ENCODE data around the gene GRK6.

The GRK6 gene

DNA sequence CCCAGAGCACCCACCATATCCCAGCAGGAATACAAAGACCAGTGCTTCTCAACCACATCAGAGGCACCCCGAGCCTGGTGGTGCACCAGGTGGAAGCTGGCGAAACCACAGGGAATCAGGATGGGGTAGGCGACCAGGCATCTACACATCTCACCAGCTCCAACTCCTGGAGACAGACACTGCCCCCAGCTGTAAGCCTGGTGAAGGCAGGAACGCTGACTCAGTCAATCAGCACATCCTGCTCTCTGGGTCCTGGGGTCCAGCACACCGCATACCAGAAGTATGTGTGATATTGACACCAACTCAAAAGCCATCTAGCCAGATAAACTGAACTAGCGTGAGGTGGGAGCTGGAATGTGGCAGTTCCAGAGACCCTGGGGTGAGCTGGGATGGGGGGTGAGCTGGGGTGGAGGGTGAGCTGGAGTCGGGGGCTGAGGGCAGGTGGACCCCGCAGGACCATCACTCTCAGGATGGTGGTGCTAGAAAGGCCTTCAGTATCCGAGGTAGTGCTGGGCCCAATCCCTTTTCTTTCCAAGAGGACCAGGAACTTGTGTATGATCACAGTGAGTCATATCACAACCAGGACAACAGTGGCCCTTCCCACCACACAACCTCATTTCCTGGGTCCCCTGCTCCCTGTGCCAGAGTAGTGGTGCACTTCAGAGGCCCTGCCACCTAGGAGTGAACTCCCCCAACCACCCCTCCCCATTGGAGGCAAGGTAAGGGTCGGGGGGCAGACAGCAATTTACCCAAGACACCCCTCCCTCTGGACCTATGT lies 44.5 kb downstream of the GRK6 start:
- no peak for DNase-seq (ENCODE audit: low read depth in 2 of 2)

GRCh38 chr5:177471610-177472356 lies 45.3 kb downstream of the GRK6 start:
- DNase-seq (ENCODE audit: low read depth in 2 of 2) = peak; percentile 50 to 56

DNA sequence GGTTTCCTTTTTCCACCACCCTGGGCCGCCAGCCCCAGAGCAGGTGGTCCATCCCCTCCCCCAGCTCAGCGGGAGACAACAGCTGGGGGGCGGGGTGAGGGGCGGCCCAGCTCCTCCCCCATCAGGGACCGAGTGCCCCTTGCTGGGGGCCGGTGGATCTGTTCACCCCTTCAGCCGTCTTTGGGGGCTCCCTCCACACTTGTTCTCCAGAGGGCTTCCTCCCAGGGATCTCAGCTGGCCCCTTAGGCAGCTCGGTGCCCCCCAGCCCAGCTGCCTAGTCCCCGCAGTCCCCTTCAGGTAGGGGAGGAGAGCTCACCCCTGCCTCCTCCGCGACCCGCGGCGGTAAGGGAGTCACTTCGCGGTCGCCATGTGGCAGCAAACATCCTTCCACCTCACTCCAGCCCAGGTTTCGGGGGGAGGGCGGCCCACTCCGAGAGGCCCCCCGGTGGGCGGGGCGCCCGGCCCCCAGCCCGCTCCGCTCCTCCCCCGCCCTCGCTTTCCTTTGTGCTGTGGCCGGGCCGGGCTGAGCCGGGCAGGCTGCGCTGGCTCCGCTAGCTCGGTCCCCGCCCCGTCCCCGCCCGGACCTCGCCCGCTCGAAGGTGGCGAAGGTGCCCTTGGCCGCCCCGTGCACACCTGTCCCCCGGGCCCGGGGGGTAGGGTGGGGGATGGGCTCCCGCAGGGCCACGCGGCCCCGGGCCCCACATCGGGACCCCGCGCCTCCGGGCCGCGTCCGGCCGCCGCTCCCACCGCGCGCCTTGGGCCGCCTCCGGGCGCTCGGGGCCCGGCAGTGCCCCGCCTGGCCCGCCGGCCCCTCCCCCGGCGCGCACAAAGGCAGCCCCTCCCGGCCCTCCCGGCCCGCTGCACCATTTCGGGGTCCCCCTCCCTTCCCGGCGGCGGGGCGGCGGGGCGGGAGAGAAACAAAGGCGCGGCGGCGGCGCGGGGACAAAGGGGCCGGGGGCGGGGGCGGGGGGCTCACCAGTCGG lies 46.3 kb downstream of the GRK6 start:
- peak; percentile 74 to 85 for DNase-seq (ENCODE audit: low read depth in 2 of 2)

- peak in 1 of 2 donors; percentile 41 for DNase-seq (ENCODE audit: low read depth in 2 of 2)
Observed at GRCh38 chr5:177473443-177474001, 47.0 kb downstream of the GRK6 start, which contains the start of gene DBN1. Gene DBN1, minus strand, starts transcription at chr5:177473634. Its CDS starts 113 bp downstream, at chr5:177473521.

- DNase-seq (ENCODE audit: low read depth in 2 of 2) = no peak
Observed at GRCh38 chr5:177474002-177474476, 47.6 kb downstream of the GRK6 start.

DNA sequence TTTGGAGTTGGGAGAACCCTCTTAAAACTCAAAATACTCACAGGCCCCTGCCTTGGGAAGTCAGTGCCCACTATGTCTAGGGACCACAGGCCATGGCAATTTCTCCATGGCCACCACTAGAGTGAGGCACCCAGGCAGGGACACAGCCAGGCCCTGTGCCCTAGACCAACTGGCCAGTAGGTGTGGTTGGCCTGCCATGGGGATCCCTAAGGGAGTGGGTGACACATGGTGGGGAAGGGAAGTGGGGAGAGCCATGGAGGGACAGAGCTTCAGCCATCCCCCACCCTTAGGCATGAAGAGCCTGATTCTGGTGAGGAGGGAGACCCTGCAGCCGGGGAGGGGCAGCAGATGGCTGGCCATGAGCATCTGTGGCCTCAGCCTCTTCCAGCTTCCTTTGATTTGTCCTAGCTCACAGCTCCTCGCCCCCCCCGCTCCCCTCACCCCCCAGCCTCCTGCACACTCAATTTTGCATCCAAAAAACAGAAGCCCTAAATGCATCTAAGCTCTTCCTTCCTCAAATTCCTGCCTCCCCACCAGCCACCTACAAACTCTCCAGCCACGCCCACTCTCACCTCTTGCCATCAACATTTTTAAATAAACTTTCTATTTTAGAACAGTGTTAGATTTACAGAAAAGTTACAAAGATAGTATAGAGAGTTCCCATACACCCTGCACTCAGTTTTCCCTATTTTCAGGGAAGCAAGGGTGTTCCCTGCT lies 48.5 kb downstream of the GRK6 start:
- DNase-seq (ENCODE audit: low read depth in 2 of 2) = no peak

- DNase-seq (ENCODE audit: low read depth in 2 of 2) = no peak
Observed at GRCh38 chr5:177475563-177476427, 49.3 kb downstream of the GRK6 start.

DNA sequence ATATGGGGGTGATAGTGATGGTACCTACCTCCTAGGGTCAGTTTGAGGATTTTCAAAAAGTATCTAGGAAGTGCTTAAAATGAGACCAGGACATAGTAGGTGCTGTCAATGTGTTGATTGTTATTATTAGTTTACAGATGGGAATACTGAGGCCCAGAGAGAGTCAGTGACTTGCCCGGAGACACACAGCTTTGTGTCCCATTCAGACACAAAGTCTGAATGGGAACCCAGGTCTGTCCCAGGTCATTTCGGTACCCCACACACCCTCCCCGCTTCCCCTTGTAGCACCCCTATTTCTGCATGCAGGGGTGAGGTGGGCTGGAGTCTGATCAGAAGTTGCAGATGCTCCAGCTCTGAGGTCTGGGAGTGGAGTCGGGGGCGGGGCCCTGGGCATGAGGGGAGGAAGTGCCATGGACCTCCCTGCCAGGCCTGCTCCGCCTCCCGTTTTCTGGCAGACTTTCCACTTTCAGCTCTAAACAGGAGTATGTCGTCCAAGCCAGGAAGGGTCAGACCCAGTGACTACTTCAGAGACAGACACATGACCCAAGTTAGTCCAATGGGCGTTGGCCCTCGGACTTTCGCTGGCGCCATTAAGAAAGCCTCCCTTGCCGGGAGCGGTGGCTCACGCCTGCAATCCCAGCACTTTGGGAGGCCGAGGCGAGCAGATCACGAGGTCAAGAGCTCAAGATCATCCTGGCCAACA lies 50.2 kb downstream of the GRK6 start:
- DNase-seq (ENCODE audit: low read depth in 2 of 2) = no peak

DNA sequence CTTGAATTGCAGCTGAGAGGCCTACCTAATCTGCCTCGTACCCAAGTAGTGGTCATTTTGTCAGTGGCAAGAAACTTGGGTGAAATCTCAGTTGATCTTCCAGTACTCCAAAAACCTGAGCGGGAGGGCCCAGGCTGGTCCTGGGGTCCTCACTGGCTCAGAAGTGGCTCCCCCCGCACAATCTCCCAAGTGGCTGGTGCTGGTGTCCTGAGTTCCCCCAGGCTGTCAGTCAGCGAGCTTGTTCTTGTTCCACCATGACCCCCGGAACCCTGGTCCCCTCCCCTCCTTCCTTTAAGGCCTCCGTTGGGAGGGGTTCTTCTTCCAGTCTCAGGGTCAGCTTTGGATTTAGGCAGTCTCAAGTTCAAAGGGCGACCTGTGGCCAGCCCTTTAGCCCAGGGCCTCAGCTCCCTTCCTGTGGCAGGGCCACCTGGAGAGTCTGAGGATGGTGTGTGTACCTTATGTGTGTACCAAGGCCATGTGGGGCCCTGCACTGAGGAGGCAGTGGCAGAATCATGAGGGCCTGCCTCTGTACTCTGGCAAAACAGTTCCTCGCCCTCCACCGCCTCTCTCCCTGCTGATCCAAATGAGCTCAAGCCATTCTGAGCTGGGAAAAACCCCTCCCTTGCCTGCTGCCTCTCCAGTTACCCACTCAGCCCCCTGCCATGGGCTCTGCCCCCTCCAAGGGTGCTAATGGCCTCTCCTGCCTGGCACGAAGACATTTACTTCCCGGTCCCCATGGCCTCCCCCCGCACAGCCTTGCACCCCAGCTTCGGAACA lies 51.4 kb downstream of the GRK6 start:
- DNase-seq (ENCODE audit: low read depth in 2 of 2) = no peak

DNA sequence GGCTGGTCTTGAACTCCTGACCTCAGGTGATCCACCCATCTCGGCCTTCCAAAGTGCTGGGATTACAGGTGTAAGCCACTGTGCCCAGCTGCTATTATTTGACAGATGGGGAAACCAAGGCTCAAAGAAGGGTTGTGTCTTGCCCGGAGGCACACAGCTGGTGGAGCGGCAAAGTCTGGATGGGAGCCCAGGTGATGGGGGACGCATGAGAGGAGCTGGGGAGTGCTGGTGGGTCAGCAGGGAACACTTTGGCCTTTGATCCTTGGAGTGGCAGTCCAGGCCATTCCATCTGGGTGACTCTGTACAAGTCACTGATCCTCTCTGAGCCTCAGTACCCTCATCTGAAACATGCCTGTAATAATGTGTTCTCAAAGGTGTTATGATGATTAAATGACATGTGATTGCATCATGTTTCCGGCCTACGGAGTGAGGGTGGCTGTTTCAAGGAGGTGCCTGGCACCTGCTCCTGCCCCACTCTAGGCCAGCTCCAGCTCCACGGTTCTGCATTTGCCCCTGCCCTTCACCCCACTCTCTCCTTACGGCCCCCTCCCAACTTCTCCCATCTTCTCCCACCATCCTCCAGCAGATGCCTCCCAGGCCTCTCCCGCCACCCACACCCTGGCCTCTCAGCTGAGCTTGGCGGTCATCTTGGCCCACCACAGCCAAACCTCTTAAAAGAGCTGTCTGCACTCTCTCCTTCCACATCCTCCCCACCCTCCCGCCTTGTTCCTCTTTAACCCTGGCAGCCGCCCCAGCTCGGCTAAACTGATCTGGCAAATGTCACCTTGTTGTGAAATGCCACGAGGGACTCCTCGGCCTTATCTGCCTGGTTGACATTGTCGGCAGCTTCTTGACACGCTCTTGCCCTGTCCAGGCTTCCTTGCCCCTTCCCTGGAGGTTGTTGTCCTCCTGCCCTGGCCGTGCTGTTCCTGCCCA lies 52.5 kb downstream of the GRK6 start:
- peak in 1 of 2 donors; percentile 37 for DNase-seq (ENCODE audit: low read depth in 2 of 2)

GRCh38 chr5:177479774-177480173 lies 53.3 kb downstream of the GRK6 start:
- DNase-seq (ENCODE audit: low read depth in 2 of 2) = no peak

GRCh38 chr5:177482359-177482795 lies 55.9 kb downstream of the GRK6 start:
- no peak for DNase-seq (ENCODE audit: low read depth in 2 of 2)

GRCh38 chr5:177483042-177483441 lies 56.6 kb downstream of the GRK6 start:
- no peak for DNase-seq (ENCODE audit: low read depth in 2 of 2)

GRCh38 chr5:177483994-177484901 lies 57.8 kb downstream of the GRK6 start:
- DNase-seq (ENCODE audit: low read depth in 2 of 2) = no peak

DNA sequence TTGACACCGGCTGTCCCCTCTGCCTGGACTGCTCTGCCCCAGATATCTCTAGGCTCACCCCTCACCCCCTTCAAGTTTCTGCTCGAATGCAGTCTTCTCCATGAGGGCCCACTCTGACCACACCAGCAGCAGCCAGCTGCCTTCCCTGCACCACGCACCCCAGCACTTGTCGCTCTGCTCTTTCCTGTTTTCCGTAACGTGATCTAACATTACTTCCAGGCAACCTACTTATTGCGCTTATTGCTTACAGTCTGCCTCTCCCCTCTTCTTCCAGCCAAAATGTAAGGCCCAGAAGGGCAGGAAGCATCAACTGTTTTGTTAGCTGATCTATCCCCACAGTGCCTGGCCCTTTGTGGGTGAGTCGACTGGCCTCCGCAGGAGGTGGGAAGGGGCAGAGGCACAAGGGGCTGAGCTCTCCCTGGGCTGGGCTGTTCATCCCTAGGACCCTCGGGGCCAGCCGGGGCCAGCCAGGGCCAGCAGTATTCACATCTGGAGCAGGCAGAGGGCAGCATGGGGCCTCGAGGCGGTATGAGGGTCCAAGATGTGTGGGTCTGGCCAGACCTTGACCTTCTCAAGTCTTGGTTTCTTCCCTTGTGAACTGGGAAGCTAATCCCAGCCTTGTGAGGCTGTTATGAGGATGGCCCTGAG lies 58.5 kb downstream of the GRK6 start:
- DNase-seq (ENCODE audit: low read depth in 2 of 2) = no peak
